Measurements from ENCODE around the gene TMC4.
"Not testable (repeated sequence)": the region's sequence is repeated elsewhere in the genome, so short reads cannot be mapped to it uniquely, and the experiment has no call there.

TMC4 gene

GRCh38 chr19:54172471-54173358 lies at the start of gene TMC4:
TSS of gene TMC4 (minus strand) at chr19:54173160. CDS start at chr19:54173117, 43 bp downstream.
- no peak for DNase-seq

- DNase-seq, result not testable (repeated sequence)
Observed at GRCh38 chr19:54221947-54222346, 49.0 kb upstream of the TMC4 start.

GRCh38 chr19:54219702-54220101 lies 46.7 kb upstream of the TMC4 start:
- not testable (repeated sequence) for DNase-seq

GRCh38 chr19:54218960-54219661 lies 46.2 kb upstream of the TMC4 start:
- DNase-seq, result no peak

GRCh38 chr19:54218259-54218658 lies 45.3 kb upstream of the TMC4 start:
- DNase-seq, result no peak

GRCh38 chr19:54217517-54218247 lies 44.7 kb upstream of the TMC4 start:
- DNase-seq, result not testable (repeated sequence)

- no peak for DNase-seq
Observed at GRCh38 chr19:54216869-54217268, 43.9 kb upstream of the TMC4 start.

GRCh38 chr19:54214734-54215133 lies 41.8 kb upstream of the TMC4 start:
- not testable (repeated sequence) for DNase-seq

GRCh38 chr19:54214217-54214616 lies 41.3 kb upstream of the TMC4 start:
- DNase-seq, result not testable (repeated sequence)

GRCh38 chr19:54211235-54211634 lies 38.3 kb upstream of the TMC4 start:
- DNase-seq, result no peak

- peak; percentile 94 for DNase-seq
Observed at GRCh38 chr19:54209811-54210494, 37.0 kb upstream of the TMC4 start.

- DNase-seq, result peak; percentile 10
Observed at GRCh38 chr19:54209058-54209810, 36.3 kb upstream of the TMC4 start.

GRCh38 chr19:54208784-54209057 lies 35.8 kb upstream of the TMC4 start:
- peak; percentile 19 for DNase-seq

GRCh38 chr19:54207983-54208783 lies 35.2 kb upstream of the TMC4 start:
- DNase-seq, result peak; percentile 37

GRCh38 chr19:54207676-54207982 lies 34.7 kb upstream of the TMC4 start:
- no peak for DNase-seq

GRCh38 chr19:54207193-54207592 lies 34.2 kb upstream of the TMC4 start:
- DNase-seq, result not testable (repeated sequence)

- DNase-seq, result no peak
Observed at GRCh38 chr19:54206831-54207177, 33.8 kb upstream of the TMC4 start.

- no peak for DNase-seq
Observed at GRCh38 chr19:54206030-54206830, 33.3 kb upstream of the TMC4 start.

- DNase-seq, result no peak
Observed at GRCh38 chr19:54204767-54205468, 32.0 kb upstream of the TMC4 start.

GRCh38 chr19:54203151-54203611 lies 30.2 kb upstream of the TMC4 start:
- no peak for DNase-seq

Measured in HCEC 1CT (cell line).